Astrocyte (in vitro differentiated cells and primary cell): ENCODE measurements around the gene CXCL13. TPM values are rescaled to one million over a fixed set of nuclear protein-coding genes. Genes with fewer than 3 reads are reported as not detected.

Experiments
- DNase-seq: peaks from one replicate; pipeline ENCODE4 v3.0.0-alpha.2; 2010; ENCODE audit warnings: low read depth
- FAIRE-seq: peaks from 2 replicates; lab custom pipeline; 2011; peaks lifted over from hg19 to GRCh38; lab: Jason Lieb, UNC
- H2AFZ ChIP-seq: 2 replicates; pipeline ENCODE4 v1.6.0; 2012; ENCODE audit warnings: low read depth, low read length, inconsistent platforms
- H3K27ac ChIP-seq: 2 replicates; pipeline ENCODE4 v1.5.1; 2011; ENCODE audit warnings: low read depth, low read length, inconsistent platforms
- H3K27me3 ChIP-seq: 2 replicates; pipeline ENCODE4 v1.6.0; 2011; ENCODE audit warnings: low read length, inconsistent platforms; ENCODE audit not compliant: insufficient read depth
- H3K36me3 ChIP-seq: 2 replicates; pipeline ENCODE4 v1.5.1; 2011; ENCODE audit warnings: low read length, inconsistent platforms; ENCODE audit not compliant: insufficient read depth
- H3K4me1 ChIP-seq: 2 replicates; pipeline ENCODE4 v1.5.1; 2011; ENCODE audit warnings: low read length, inconsistent platforms; ENCODE audit not compliant: insufficient read depth
- H3K4me2 ChIP-seq: 2 replicates; pipeline ENCODE4 v1.6.0; 2012; ENCODE audit warnings: low read length, inconsistent platforms
- H3K4me3 ChIP-seq: 2 replicates; pipeline ENCODE4 v1.5.1; 2011; ENCODE audit warnings: low read depth, mild to moderate bottlenecking, low read length, inconsistent platforms; ENCODE audit not compliant: insufficient read depth
- H3K79me2 ChIP-seq: 2 replicates; pipeline ENCODE4 v1.6.0; 2012; ENCODE audit warnings: mild to moderate bottlenecking, low read length, inconsistent platforms; ENCODE audit not compliant: insufficient read depth
- H3K9ac ChIP-seq: 2 replicates; pipeline ENCODE4 v1.6.0; 2012; ENCODE audit warnings: mild to moderate bottlenecking, low read length, inconsistent platforms
- H3K9me3 ChIP-seq: 2 replicates; pipeline ENCODE4 v1.5.1; 2012; ENCODE audit warnings: low read depth, mild to moderate bottlenecking, low read length, inconsistent platforms; ENCODE audit not compliant: insufficient read depth
- H4K20me1 ChIP-seq: 2 replicates; pipeline ENCODE4 v1.6.0; 2012; ENCODE audit warnings: low read length, inconsistent platforms; ENCODE audit not compliant: insufficient read depth
- H3K27ac Mint-ChIP-seq: one replicate; pipeline ENCODE4 v1.8.0; 2021; ENCODE audit warnings: mild to moderate bottlenecking, mixed read lengths; ENCODE audit not compliant: unreplicated experiment
- H3K27me3 Mint-ChIP-seq: one replicate; pipeline ENCODE4 v1.8.0; 2021; ENCODE audit warnings: low read depth, mixed read lengths; ENCODE audit not compliant: unreplicated experiment
- H3K36me3 Mint-ChIP-seq: one replicate; pipeline ENCODE4 v1.8.0; 2021; ENCODE audit warnings: low read depth, mixed read lengths; ENCODE audit not compliant: unreplicated experiment
- H3K4me1 Mint-ChIP-seq: one replicate; pipeline ENCODE4 v1.8.0; 2021; ENCODE audit warnings: low read depth, mixed read lengths; ENCODE audit not compliant: unreplicated experiment
- H3K4me3 Mint-ChIP-seq: one replicate; pipeline ENCODE4 v1.8.0; 2021; ENCODE audit warnings: mild to moderate bottlenecking, moderate library complexity, mixed read lengths; ENCODE audit not compliant: unreplicated experiment
- H3K9me3 Mint-ChIP-seq: one replicate; pipeline ENCODE4 v1.8.0; 2021; ENCODE audit warnings: mild to moderate bottlenecking, mixed read lengths; ENCODE audit not compliant: unreplicated experiment
- CTCF ChIP-seq: IDR thresholded peaks from 2 replicates; pipeline ENCODE4 v1.5.1; 2011; ENCODE audit warnings: low read depth, mild to moderate bottlenecking, inconsistent platforms, low read length, moderate library complexity; ENCODE audit not compliant: insufficient read depth
- EZH2 ChIP-seq: IDR thresholded peaks from 2 replicates; pipeline ENCODE4 v1.6.1; 2012; ENCODE audit warnings: mild to moderate bottlenecking, low read length, inconsistent platforms; ENCODE audit not compliant: insufficient read depth
- total RNA-seq: library from RNA; stranded (reverse); gene quantifications from 2 replicates; pipeline ENCODE4 v1.2.1, GENCODE V29; 2021

The CXCL13 gene
- total RNA-seq, 1 donor from 2014 or later, result not detected

DNA sequence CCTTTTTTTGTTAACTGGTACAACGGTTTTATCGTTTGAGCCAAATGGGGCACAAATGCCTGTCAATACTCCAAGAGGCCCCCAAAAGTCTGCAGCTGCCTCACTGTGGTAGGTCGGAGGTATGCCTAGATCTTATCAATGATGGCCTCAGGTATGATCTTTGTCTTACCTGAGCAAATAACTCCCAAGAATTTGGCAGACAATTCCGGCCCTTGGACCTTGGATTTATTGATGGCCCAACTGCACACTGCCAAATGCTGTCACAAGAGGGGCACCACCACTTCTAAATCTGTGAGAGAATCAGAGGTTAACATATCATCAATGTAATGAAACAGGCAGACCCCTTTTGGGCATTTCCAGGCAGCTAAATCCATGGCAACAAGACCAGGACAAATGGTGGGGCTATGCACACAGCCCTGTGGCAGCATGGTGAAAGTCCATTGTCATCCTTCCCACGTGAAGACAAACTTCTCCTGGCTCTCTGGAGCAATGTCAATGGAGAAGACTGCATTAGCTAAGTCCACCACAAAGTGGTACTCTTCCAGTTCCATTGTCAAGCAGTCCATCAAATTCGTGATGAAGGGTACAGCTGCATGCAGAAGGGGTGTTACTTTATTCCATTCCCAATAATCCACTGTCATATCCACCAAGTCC is 28.6 kb downstream of the CXCL13 start:
- FAIRE-seq, result no peak
- Histone ChIP-seq H2AFZ (no peak overlapping the region), H3K9me3 (no peaks in the 10 kb centered on the region), H3K4me1 (peaks cover 9% of the 10 kb centered on the region), H3K4me3 (no peak overlapping the region), H3K4me2 (no peak overlapping the region), H3K36me3 (no peaks in the 10 kb centered on the region), H3K79me2 (no peaks in the 10 kb centered on the region), H3K27me3 (no peaks in the 10 kb centered on the region), H3K27ac (no peak overlapping the region), H4K20me1 (no peaks in the 10 kb centered on the region), H3K9ac (no peak overlapping the region)
- Mint-ChIP-seq H3K27ac (no peak overlapping the region), H3K9me3 (peaks cover 11% of the 10 kb centered on the region), H3K27me3 (no peaks in the 10 kb centered on the region), H3K36me3 (no peaks in the 10 kb centered on the region), H3K4me3 (no peak overlapping the region), H3K4me1 (peaks cover 3% of the 10 kb centered on the region)
- no peak for TF ChIP-seq CTCF
- no peak for TF ChIP-seq EZH2
- DNase-seq, result no peak

- DNase-seq, result no peak
- Histone ChIP-seq H2AFZ (no peak overlapping the region), H3K4me2 (no peak overlapping the region), H4K20me1 (no peaks in the 10 kb centered on the region), H3K79me2 (no peaks in the 10 kb centered on the region), H3K4me3 (no peak overlapping the region), H3K27ac (no peak overlapping the region), H3K27me3 (no peaks in the 10 kb centered on the region), H3K36me3 (no peaks in the 10 kb centered on the region), H3K4me1 (peaks cover 9% of the 10 kb centered on the region), H3K9ac (no peak overlapping the region), H3K9me3 (no peaks in the 10 kb centered on the region)
- Mint-ChIP-seq H3K36me3 (no peaks in the 10 kb centered on the region), H3K4me1 (peaks cover 3% of the 10 kb centered on the region), H3K4me3 (no peak overlapping the region), H3K27me3 (no peaks in the 10 kb centered on the region), H3K9me3 (peaks cover 11% of the 10 kb centered on the region), H3K27ac (no peak overlapping the region)
- FAIRE-seq, result no peak
- no peak for TF ChIP-seq CTCF
- TF ChIP-seq EZH2, result no peak
Measured at GRCh38 chr4:77635246-77635645, 29.6 kb downstream of the CXCL13 start.

GRCh38 chr4:77635876-77636275 is 30.3 kb downstream of the CXCL13 start:
- Histone ChIP-seq H2AFZ (no peak overlapping the region), H3K4me1 (peaks cover 9% of the 10 kb centered on the region), H3K9ac (no peak overlapping the region), H3K4me3 (no peak overlapping the region), H3K79me2 (no peaks in the 10 kb centered on the region), H3K9me3 (no peaks in the 10 kb centered on the region), H3K4me2 (no peak overlapping the region), H3K27ac (no peak overlapping the region), H4K20me1 (no peaks in the 10 kb centered on the region), H3K27me3 (no peaks in the 10 kb centered on the region), H3K36me3 (no peaks in the 10 kb centered on the region)
- H3K9me3 Mint-ChIP-seq, result peaks cover 11% of the 10 kb centered on the region
- DNase-seq (no peak), FAIRE-seq (no peak)
- TF ChIP-seq EZH2 (no peak), CTCF (no peak)
- H3K4me1 Mint-ChIP-seq, result peaks cover 3% of the 10 kb centered on the region
- H3K27me3 Mint-ChIP-seq, result no peaks in the 10 kb centered on the region
- H3K4me3 Mint-ChIP-seq, result no peak overlapping the region
- no peak overlapping the region for H3K27ac Mint-ChIP-seq
- H3K36me3 Mint-ChIP-seq, result no peaks in the 10 kb centered on the region
